MCF 10A (cell line): ENCODE data around the gene NIM1K. TPM values are rescaled to one million over a fixed set of nuclear protein-coding genes. Genes with fewer than 3 reads are reported as not detected.
"Not testable (repeated sequence)": the region's sequence is repeated elsewhere in the genome, so short reads cannot be mapped to it uniquely, and the experiment has no call there.

Source experiments
- BruUV-seq: library from RNA; stranded (reverse); fragments of 400-500 nt; replicated peaks from 2 replicates; lab custom pipeline; 2021; lab: Mats Ljungman, UMichigan
- CTCF ChIA-PET: fragments of 300-600 bp; sonication (Branson Sonifier 250); formaldehyde crosslinking; extraction: SDS; loops from one replicate; lab custom pipeline; 2021; ENCODE audit warnings: antibody characterized with exemption, inconsistent platforms; lab: Yijun Ruan, JAX
- POLR2A ChIA-PET: fragments of 300-600, 350-650 bp; sonication (Branson Sonifier 250); formaldehyde crosslinking; extraction: SDS; loops from one replicate; lab custom pipeline; 2020; ENCODE audit warnings: antibody characterized with exemption, inconsistent platforms; lab: Yijun Ruan, JAX
- DNase-seq: peaks from one replicate; pipeline ENCODE4 v3.0.0-alpha.2; 2018; ENCODE audit not compliant: unreplicated experiment
- H3K27ac Mint-ChIP-seq: one replicate; pipeline ENCODE4 v1.8.0; 2022; ENCODE audit warnings: mild to moderate bottlenecking, low read depth, mixed read lengths; ENCODE audit not compliant: unreplicated experiment
- H3K27me3 Mint-ChIP-seq: one replicate; pipeline ENCODE4 v1.8.0; 2022; ENCODE audit warnings: mixed read lengths; ENCODE audit not compliant: insufficient read depth, unreplicated experiment
- H3K36me3 Mint-ChIP-seq: one replicate; pipeline ENCODE4 v1.8.0; 2022; ENCODE audit warnings: mild to moderate bottlenecking, moderate library complexity, mixed read lengths; ENCODE audit not compliant: insufficient read depth, unreplicated experiment
- H3K4me1 Mint-ChIP-seq: one replicate; pipeline ENCODE4 v1.8.0; 2022; ENCODE audit warnings: mixed read lengths; ENCODE audit not compliant: insufficient read depth, unreplicated experiment
- H3K4me3 Mint-ChIP-seq: one replicate; pipeline ENCODE4 v1.8.0; 2022; ENCODE audit warnings: mild to moderate bottlenecking, moderate library complexity, mixed read lengths; ENCODE audit not compliant: unreplicated experiment
- H3K9me3 Mint-ChIP-seq: one replicate; pipeline ENCODE4 v1.8.0; 2022; ENCODE audit warnings: mixed read lengths; ENCODE audit not compliant: unreplicated experiment
- CTCF ChIP-seq: fragments of 200-600 bp; IDR thresholded peaks from one replicate; pipeline ENCODE4 v1.8.0; 2022; ENCODE audit warnings: antibody characterized with exemption, mild to moderate bottlenecking; ENCODE audit not compliant: unreplicated experiment
- intact Hi-C: fragments of 100-400 bp; cut with micrococcal nuclease; formaldehyde crosslinking; loops from 2 replicates; pipeline ENCODE4 v1.14.1; 2022
- total RNA-seq: library from RNA; stranded (reverse); gene quantifications from 2 replicates; pipeline ENCODE4 v1.2.3, GENCODE V29; 2022

The NIM1K gene
- total RNA-seq, 1 experiment from 2014 or later, result not detected

GRCh38 chr5:43303242-43303641 is 111.2 kb downstream of the NIM1K start:
- BruUV-seq, result no TSS peak
- Mint-ChIP-seq H3K4me3 (no peak overlapping the region), H3K9me3 (no peaks in the 10 kb centered on the region), H3K27ac (no peak overlapping the region), H3K4me1 (peaks cover 32% of the 10 kb centered on the region), H3K36me3 (peaks cover 50% of the 10 kb centered on the region), H3K27me3 (no peaks in the 10 kb centered on the region)
- CTCF ChIA-PET, result interaction anchor here (0.6 to 5.3 kb wide), 7 partner anchors 9 to 197 kb away, joined by 3 to 48 read pairs (median 4); partner anchors contain the start of gene TMEM267
- POLR2A ChIA-PET, result interaction anchor here (1.0 to 2.5 kb wide), 3 partner anchors 9 to 86 kb away, joined by 3 to 6 read pairs (median 5); no protein-coding TSS in a partner anchor
- DNase-seq, result no peak
- intact Hi-C loops, result no loop called here
- no peak for TF ChIP-seq CTCF

GRCh38 chr5:43304525-43304924 is 112.5 kb downstream of the NIM1K start:
- no peaks in the 10 kb centered on the region for H3K27me3 Mint-ChIP-seq
- peaks cover 45% of the 10 kb centered on the region for H3K4me1 Mint-ChIP-seq
- no peak for DNase-seq
- ChIA-PET CTCF (interaction anchor here (0.6 to 5.3 kb wide), 12 partner anchors 8 to 209 kb away, joined by 3 to 48 read pairs (median 4); no protein-coding TSS in a partner anchor), POLR2A (interaction anchor here (1.0 to 2.5 kb wide), 3 partner anchors 82 to 180 kb away, joined by 4 to 7 read pairs (median 6); partner anchors contain the start of gene TMEM267)
- H3K27ac Mint-ChIP-seq, result no peak overlapping the region
- no TSS peak for BruUV-seq
- intact Hi-C loops, result no loop called here
- no peaks in the 10 kb centered on the region for H3K9me3 Mint-ChIP-seq
- H3K36me3 Mint-ChIP-seq, result peaks cover 46% of the 10 kb centered on the region
- no peak for TF ChIP-seq CTCF
- no peak overlapping the region for H3K4me3 Mint-ChIP-seq

GRCh38 chr5:43305948-43306565 is 114.0 kb downstream of the NIM1K start:
- POLR2A ChIA-PET, result interaction anchor here (0.7 to 2.0 kb wide), 5 partner anchors 10 to 494 kb away, joined by 3 to 7 read pairs (median 4); partner anchors contain the start of genes SELENOP and TMEM267
- H3K4me1 Mint-ChIP-seq, result peaks cover 50% of the 10 kb centered on the region

GRCh38 chr5:43306954-43307353 is 114.9 kb downstream of the NIM1K start:
- not testable (repeated sequence) for H3K27me3 Mint-ChIP-seq, H3K27ac Mint-ChIP-seq, H3K9me3 Mint-ChIP-seq, H3K4me3 Mint-ChIP-seq, DNase-seq, BruUV-seq
- H3K4me1 Mint-ChIP-seq, result peaks cover 45% of the 10 kb centered on the region
- intact Hi-C loops, result loop anchor here (1.0 to 5.0 kb wide), 6 partner anchors 75 to 394 kb away; partner anchors contain the start of gene ZNF131
- POLR2A ChIA-PET, result interaction anchor here (0.7 to 1.2 kb wide), 3 partner anchors 82 to 241 kb away, joined by 3 to 4 read pairs (median 4); no protein-coding TSS in a partner anchor
- CTCF ChIA-PET, result interaction anchor here (0.6 to 5.3 kb wide), 10 partner anchors 77 to 395 kb away, joined by 3 to 48 read pairs (median 6); partner anchors contain the start of gene TMEM267
- peaks cover 54% of the 10 kb centered on the region for H3K36me3 Mint-ChIP-seq

More at GRCh38 chr5:43305948-43306565, 114.0 kb downstream of the NIM1K start:
- peak; percentile 69 for TF ChIP-seq CTCF
- Mint-ChIP-seq H3K27me3 (no peaks in the 10 kb centered on the region), H3K4me3 (no peak overlapping the region), H3K36me3 (peaks cover 48% of the 10 kb centered on the region), H3K9me3 (no peaks in the 10 kb centered on the region), H3K27ac (peak overlapping the region; percentile 54)
- peak; percentile 68 for DNase-seq
- intact Hi-C loops, result loop anchor here (1.0 to 5.0 kb wide), 6 partner anchors 74 to 393 kb away; partner anchors contain the start of gene ZNF131
- BruUV-seq, result no TSS peak
- CTCF ChIA-PET, result interaction anchor here (0.7 to 5.3 kb wide), 23 partner anchors 10 to 394 kb away, joined by 3 to 48 read pairs (median 4); no protein-coding TSS in a partner anchor
